Karpas-422 (cell line): Measurements from ENCODE around the gene ADTRP. TPM values are rescaled to one million over a fixed set of nuclear protein-coding genes. Genes with fewer than 3 reads are reported as not detected.

Experiments
- DNase-seq: peaks from one replicate; pipeline ENCODE4 v3.0.0-alpha.2; 2015
- H2AFZ ChIP-seq: fragments of 200-600 bp; sonication (generic); 2 replicates; pipeline ENCODE4 v1.6.1; 2014; ENCODE audit warnings: antibody characterized with exemption, low read length, mixed read lengths
- H3K27ac ChIP-seq: fragments of 200-600 bp; sonication (generic); 2 replicates; pipeline ENCODE4 v1.5.1; 2014; ENCODE audit warnings: mild to moderate bottlenecking, low read length, moderate library complexity
- H3K27me3 ChIP-seq: fragments of 200-600 bp; sonication (generic); 2 replicates; pipeline ENCODE4 v1.6.1; 2014; ENCODE audit warnings: low read length, mixed read lengths
- H3K36me3 ChIP-seq: fragments of 200-600 bp; sonication (generic); 2 replicates; pipeline ENCODE4 v1.6.1; 2014; ENCODE audit warnings: low read length, mixed read lengths; ENCODE audit not compliant: insufficient read depth
- H3K4me1 ChIP-seq: fragments of 200-600 bp; sonication (generic); 2 replicates; pipeline ENCODE4 v1.6.1; 2014; ENCODE audit warnings: mild to moderate bottlenecking, low read length, mixed read lengths
- H3K4me2 ChIP-seq: fragments of 200-600 bp; sonication (generic); 2 replicates; pipeline ENCODE4 v1.6.1; 2014; ENCODE audit warnings: low read length, low read depth, mild to moderate bottlenecking; ENCODE audit not compliant: poor library complexity, severe bottlenecking
- H3K4me3 ChIP-seq: fragments of 200-600 bp; sonication (generic); 2 replicates; pipeline ENCODE4 v1.5.1; 2014; ENCODE audit warnings: mild to moderate bottlenecking, antibody characterized with exemption, low read length, mixed read lengths
- H3K79me2 ChIP-seq: fragments of 200-600 bp; sonication (generic); 2 replicates; pipeline ENCODE4 v1.6.1; 2014; ENCODE audit warnings: mild to moderate bottlenecking, low read length, mixed read lengths
- H3K9ac ChIP-seq: fragments of 200-600 bp; sonication (generic); 2 replicates; pipeline ENCODE4 v1.6.0; 2014; ENCODE audit warnings: low read length
- H3K9me2 ChIP-seq: fragments of 200-600 bp; sonication (generic), shearing (Covaris generic); replicated peaks from 2 replicates; pipeline ENCODE4 v1.6.0; 2014; ENCODE audit warnings: mild to moderate bottlenecking, low read length, moderate library complexity; ENCODE audit not compliant: insufficient read depth
- H3K9me3 ChIP-seq: fragments of 300-700, 200-600 bp; sonication (generic); 2 replicates; pipeline ENCODE4 v1.6.1; 2014; ENCODE audit warnings: low read length, mixed read lengths
- H4K20me1 ChIP-seq: fragments of 200-600 bp; sonication (generic); 2 replicates; pipeline ENCODE4 v1.6.1; 2014; ENCODE audit warnings: mild to moderate bottlenecking, antibody characterized with exemption, low read length, low read depth; ENCODE audit not compliant: insufficient read depth
- total RNA-seq: library from RNA; depleted of rRNA; stranded (reverse); fragments of >200 nt; shearing (Covaris generic); gene quantifications from 2 replicates; pipeline ENCODE4 v1.2.3, GENCODE V29; 2014; ENCODE audit warnings: low replicate concordance

The ADTRP gene
- total RNA-seq, 1 experiment from 2014 or later = not detected

DNA sequence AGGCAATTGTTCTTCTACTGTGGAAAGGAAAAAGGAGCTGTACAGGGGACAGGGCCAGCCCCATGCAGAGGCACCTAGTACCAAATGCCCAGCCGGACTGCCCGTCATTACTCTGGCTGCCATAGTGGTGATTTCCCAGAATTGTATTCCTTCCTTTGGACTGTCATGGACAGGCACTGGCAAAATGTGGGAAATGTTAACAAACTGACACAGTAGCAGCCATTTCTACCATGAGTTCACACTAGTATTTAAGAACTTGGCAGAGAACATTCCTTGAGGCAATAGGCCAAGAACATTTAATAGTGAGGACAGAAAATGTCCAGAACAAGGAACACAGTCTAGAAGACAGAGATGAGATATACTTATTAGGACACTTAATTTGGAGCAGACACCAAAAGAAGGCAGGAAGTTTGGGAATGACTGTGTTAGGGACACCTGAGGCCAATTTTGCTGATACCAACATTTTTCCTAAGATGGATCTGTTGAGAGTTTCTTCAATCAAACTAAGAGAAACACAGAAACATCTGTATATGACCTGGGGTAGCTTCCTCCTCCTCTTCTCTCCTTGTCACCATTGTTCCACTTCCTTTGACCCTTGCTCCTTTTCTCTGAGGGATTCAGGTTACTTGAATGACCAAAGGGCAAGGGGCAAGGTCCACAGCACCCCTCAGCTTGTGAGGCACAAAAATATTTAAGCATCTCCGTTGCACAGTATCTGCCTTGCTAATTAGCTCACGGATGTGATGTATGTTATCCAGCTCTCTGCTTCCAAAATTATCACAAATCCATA is 14.9 kb downstream of the ADTRP start:
- H3K4me2 ChIP-seq = no peak overlapping the region
- no peak overlapping the region for H3K4me3 ChIP-seq
- no peaks in the 10 kb centered on the region for H4K20me1 ChIP-seq
- H3K9ac ChIP-seq = no peak overlapping the region
- DNase-seq = no peak
- H2AFZ ChIP-seq = no peak overlapping the region
- no peaks in the 10 kb centered on the region for H3K27me3 ChIP-seq
- no peaks in the 10 kb centered on the region for H3K9me3 ChIP-seq
- no peaks in the 10 kb centered on the region for H3K9me2 ChIP-seq
- no peaks in the 10 kb centered on the region for H3K4me1 ChIP-seq
- no peaks in the 10 kb centered on the region for H3K79me2 ChIP-seq
- H3K36me3 ChIP-seq = no peaks in the 10 kb centered on the region
- H3K27ac ChIP-seq = no peak overlapping the region

DNA sequence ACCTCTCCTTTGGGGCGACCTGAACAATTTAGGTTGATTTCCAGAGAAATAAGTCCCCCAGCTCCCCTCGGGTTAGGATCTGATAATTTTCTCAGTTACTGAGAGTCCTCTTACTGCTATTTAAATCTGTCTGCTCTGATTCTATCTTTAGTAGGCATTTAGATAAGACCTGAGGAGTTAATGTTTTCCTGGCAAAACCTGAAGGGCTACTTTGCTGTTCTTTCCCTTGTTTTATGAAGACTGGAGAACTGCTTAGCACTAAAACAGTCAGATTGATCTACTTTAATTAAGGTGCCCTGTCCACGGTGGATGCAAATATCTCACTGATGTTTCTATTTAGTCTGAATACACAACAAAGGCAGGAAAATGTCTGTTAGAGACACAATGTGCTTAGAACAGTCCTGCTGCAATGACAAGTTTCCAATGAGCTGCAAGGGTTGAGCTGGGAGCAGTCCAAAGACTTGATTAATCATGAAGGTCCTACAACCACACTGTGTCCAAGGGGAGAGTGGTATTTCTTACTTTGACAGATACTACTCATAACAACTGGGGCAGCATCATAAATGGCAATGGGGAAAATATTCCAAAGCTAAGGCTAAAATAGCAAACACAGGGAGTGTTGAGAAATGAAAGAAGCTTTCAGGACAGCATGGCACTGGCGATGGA is 15.7 kb downstream of the ADTRP start:
- no peak overlapping the region for H3K9ac ChIP-seq
- no peaks in the 10 kb centered on the region for H4K20me1 ChIP-seq
- no peaks in the 10 kb centered on the region for H3K9me2 ChIP-seq
- no peaks in the 10 kb centered on the region for H3K36me3 ChIP-seq
- H2AFZ ChIP-seq = no peak overlapping the region
- H3K4me2 ChIP-seq = no peak overlapping the region
- DNase-seq = no peak
- H3K4me3 ChIP-seq = no peak overlapping the region
- no peaks in the 10 kb centered on the region for H3K27me3 ChIP-seq
- H3K79me2 ChIP-seq = no peaks in the 10 kb centered on the region
- H3K9me3 ChIP-seq = no peaks in the 10 kb centered on the region
- no peaks in the 10 kb centered on the region for H3K4me1 ChIP-seq
- H3K27ac ChIP-seq = no peak overlapping the region

DNA sequence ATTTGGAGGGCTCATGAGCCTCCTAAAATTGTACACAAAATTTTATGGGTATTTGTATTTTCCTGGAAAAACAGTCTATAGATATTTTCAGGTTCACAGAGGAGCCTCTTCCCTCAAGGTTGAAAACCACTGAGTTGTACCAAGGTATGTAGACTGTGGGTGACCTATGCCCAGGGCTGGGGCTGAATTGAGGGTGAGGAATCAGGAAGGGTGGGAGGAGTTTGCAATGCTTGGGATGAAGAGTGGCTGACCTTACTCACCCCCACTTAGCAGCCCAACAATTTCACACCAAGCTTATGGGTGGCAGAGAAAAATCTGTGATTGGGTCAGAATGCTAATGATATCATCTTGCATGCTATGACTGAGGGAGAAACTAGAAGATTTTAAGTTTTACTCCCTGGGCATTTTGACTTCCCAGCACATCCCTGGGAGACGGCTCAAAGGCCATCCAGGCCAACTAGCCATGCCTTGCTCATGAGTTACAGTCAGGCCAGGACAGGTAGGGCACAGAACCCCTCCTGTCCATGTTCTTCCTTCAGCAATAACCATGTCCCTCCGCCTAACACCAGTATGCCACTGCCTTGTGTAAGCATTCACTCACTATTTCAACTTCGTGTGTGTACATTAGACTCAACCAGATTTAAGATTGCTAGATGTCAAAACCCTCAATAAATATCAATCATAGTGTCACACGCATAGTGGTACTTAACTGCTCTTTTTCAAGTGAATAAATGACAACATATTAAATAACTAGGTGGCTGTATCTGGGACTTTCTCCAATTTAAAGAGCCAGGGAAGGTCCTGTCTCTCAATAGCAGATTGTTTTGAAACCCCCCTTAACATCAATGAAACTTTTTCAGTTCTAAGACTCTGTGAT is 16.6 kb downstream of the ADTRP start:
- H3K9me2 ChIP-seq = no peaks in the 10 kb centered on the region
- H3K4me3 ChIP-seq = no peak overlapping the region
- no peak overlapping the region for H3K9ac ChIP-seq
- no peaks in the 10 kb centered on the region for H3K36me3 ChIP-seq
- H3K4me2 ChIP-seq = no peak overlapping the region
- no peaks in the 10 kb centered on the region for H4K20me1 ChIP-seq
- no peaks in the 10 kb centered on the region for H3K9me3 ChIP-seq
- H3K4me1 ChIP-seq = no peaks in the 10 kb centered on the region
- no peaks in the 10 kb centered on the region for H3K27me3 ChIP-seq
- no peaks in the 10 kb centered on the region for H3K79me2 ChIP-seq
- DNase-seq = no peak
- H2AFZ ChIP-seq = no peak overlapping the region
- no peak overlapping the region for H3K27ac ChIP-seq

DNA sequence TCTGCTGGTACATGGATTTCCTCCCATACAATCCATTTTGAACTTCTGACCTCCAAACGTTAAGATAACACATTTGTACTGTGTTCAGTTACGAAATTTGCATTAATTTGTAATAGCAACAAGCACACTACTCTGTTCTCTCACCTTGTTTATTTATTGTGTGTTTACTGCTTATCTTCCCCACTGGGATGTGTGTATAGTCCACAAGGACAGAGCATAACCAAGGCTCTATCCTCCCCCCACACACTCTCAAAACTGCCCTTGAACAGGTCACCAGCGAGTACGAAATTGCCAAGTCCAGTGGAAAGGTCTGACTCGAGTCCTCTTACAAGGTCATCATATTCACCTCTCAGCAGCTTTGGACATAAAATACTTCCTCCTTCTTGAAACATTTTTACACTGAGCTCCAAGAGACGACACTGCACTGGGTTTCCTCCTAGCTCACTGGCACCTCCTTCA is 18.6 kb downstream of the ADTRP start:
- Histone ChIP-seq H3K9me2 (no peaks in the 10 kb centered on the region), H3K9ac (no peak overlapping the region)

DNA sequence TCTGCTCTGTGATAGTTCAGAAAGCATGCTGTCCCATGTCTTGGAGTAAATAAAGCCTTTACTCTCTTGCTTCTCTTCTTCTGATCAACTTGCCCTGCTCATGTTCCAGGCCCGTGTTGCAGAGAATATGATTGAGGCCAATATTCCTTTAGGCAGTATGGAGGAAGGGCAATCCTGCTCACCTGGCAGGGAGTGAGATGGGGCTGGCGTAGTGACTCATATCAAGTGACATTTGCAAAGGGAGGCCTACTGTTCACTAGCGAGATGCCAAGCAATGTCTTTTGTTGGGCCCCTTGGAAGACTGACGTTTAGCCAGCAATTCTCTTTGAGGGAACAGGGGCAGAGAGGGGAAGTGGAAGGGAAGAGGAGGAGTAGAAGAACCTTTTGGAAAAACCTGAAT is 19.7 kb downstream of the ADTRP start:
- no peak overlapping the region for H3K9ac ChIP-seq
- no peaks in the 10 kb centered on the region for H3K36me3 ChIP-seq
- H3K4me1 ChIP-seq = no peaks in the 10 kb centered on the region
- DNase-seq = no peak
- H4K20me1 ChIP-seq = no peaks in the 10 kb centered on the region
- H3K4me2 ChIP-seq = no peak overlapping the region
- no peak overlapping the region for H2AFZ ChIP-seq
- H3K9me3 ChIP-seq = no peaks in the 10 kb centered on the region
- H3K27ac ChIP-seq = no peak overlapping the region
- H3K9me2 ChIP-seq = no peaks in the 10 kb centered on the region
- no peak overlapping the region for H3K4me3 ChIP-seq
- H3K27me3 ChIP-seq = no peaks in the 10 kb centered on the region
- H3K79me2 ChIP-seq = no peaks in the 10 kb centered on the region

More for the DNA sequence above, 18.6 kb downstream of the ADTRP start:
- H3K36me3 ChIP-seq = no peaks in the 10 kb centered on the region
- no peak overlapping the region for H2AFZ ChIP-seq
- no peak for DNase-seq
- no peaks in the 10 kb centered on the region for H3K27me3 ChIP-seq
- no peak overlapping the region for H3K4me3 ChIP-seq
- H3K27ac ChIP-seq = no peak overlapping the region
- H3K4me1 ChIP-seq = no peaks in the 10 kb centered on the region
- H3K79me2 ChIP-seq = no peaks in the 10 kb centered on the region
- no peak overlapping the region for H3K4me2 ChIP-seq
- H4K20me1 ChIP-seq = no peaks in the 10 kb centered on the region
- H3K9me3 ChIP-seq = no peaks in the 10 kb centered on the region

DNA sequence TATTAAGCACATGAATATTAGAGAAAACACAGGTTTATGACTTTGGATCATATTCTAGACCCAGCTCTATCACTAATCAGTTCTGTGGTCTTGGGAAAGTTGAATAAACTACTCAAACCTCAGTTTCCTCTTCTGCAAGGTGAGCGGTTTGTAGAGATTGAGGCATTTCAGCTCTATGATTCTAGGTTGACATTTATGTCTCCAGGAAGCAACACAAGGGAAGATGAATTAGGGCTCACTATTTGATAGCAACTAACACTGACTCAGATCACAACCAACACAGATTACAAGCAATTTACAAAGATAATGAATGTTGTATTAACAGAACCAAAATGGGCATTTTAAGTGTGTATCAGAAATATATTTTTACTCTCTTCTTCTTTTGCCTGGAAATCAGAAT is 21.9 kb downstream of the ADTRP start:
- no peak for DNase-seq
- no peaks in the 10 kb centered on the region for H3K27me3 ChIP-seq
- no peaks in the 10 kb centered on the region for H3K79me2 ChIP-seq
- H2AFZ ChIP-seq = no peak overlapping the region
- H3K9ac ChIP-seq = no peak overlapping the region
- no peaks in the 10 kb centered on the region for H3K9me2 ChIP-seq
- H4K20me1 ChIP-seq = no peaks in the 10 kb centered on the region
- no peak overlapping the region for H3K27ac ChIP-seq
- H3K4me2 ChIP-seq = no peak overlapping the region
- H3K4me3 ChIP-seq = no peak overlapping the region
- no peaks in the 10 kb centered on the region for H3K4me1 ChIP-seq
- no peaks in the 10 kb centered on the region for H3K36me3 ChIP-seq
- no peaks in the 10 kb centered on the region for H3K9me3 ChIP-seq

DNA sequence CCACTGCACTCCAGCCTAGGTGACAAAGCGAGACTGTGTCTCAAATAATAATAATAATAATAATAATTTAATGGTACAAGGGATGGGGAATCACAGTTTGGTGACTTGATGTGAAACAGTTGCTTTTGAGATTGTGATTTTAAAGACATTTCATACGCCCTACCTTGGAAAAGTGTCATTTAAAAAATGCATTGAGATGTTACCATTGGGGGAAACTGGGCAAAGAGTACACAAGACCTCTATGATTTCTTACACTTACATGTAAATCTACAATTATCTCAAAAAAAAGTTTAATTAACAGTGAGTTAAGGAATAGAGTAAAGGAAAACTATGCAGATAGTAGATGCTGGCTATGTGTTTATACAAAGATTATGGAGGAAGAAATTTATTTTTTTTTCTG is 22.3 kb downstream of the ADTRP start:
- Histone ChIP-seq H4K20me1 (no peaks in the 10 kb centered on the region), H3K9me2 (no peaks in the 10 kb centered on the region), H3K27me3 (no peaks in the 10 kb centered on the region), H2AFZ (no peak overlapping the region), H3K27ac (no peak overlapping the region), H3K4me1 (no peaks in the 10 kb centered on the region), H3K79me2 (no peaks in the 10 kb centered on the region), H3K4me2 (no peak overlapping the region), H3K36me3 (no peaks in the 10 kb centered on the region), H3K9ac (no peak overlapping the region), H3K9me3 (no peaks in the 10 kb centered on the region), H3K4me3 (no peak overlapping the region)
- no peak for DNase-seq

DNA sequence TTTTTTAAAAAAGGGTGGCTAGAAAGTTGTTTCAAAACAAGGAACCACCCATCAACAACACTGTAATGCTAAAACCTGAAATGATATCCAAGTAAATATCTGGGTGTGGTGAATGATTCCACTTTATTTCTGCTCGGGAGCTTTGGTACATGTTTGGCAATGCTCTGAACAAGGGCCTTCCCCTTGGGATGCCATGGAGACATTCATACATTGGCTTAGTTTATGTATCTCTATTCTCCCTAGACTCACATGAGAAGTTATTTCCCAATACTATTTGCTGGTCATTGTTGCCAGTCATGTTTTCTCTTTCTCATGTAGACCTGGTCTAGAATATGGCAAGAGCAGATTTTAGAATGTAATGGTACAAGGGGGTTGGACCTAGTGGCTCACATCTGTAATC is 22.9 kb downstream of the ADTRP start:
- Histone ChIP-seq H3K9me3 (no peaks in the 10 kb centered on the region), H3K27me3 (no peaks in the 10 kb centered on the region), H3K4me2 (no peak overlapping the region), H3K4me1 (no peaks in the 10 kb centered on the region), H3K36me3 (no peaks in the 10 kb centered on the region), H3K27ac (no peak overlapping the region), H2AFZ (no peak overlapping the region), H3K4me3 (no peak overlapping the region), H3K79me2 (no peaks in the 10 kb centered on the region), H3K9ac (no peak overlapping the region), H3K9me2 (no peaks in the 10 kb centered on the region), H4K20me1 (no peaks in the 10 kb centered on the region)
- no peak for DNase-seq
